DMS153 treated with DMSO at 0.1 percent for 48 hours (cell line): ENCODE results near the gene FOXL1.
A peak's percentile ranks its signal among the peaks of the same experiment; 100 is the strongest.

Experiments
- DNase-seq: peaks from one replicate; lab custom pipeline; 2025; ENCODE audit not compliant: unreplicated experiment; lab: John Stamatoyannopoulos, UW

The FOXL1 gene

GRCh38 chr16:86568677-86569623, 9.4 kb upstream of the FOXL1 start:
- DNase-seq = no peak

- no peak for DNase-seq
Observed at GRCh38 chr16:86569701-86570447, 8.5 kb upstream of the FOXL1 start.

GRCh38 chr16:86570558-86571529, 7.5 kb upstream of the FOXL1 start:
- no peak for DNase-seq

- no peak for DNase-seq
Observed at GRCh38 chr16:86571530-86571915, 6.8 kb upstream of the FOXL1 start.

- DNase-seq = no peak
Observed at GRCh38 chr16:86572041-86572521, 6.3 kb upstream of the FOXL1 start.

- DNase-seq = no peak
Observed at GRCh38 chr16:86572606-86573005, 5.7 kb upstream of the FOXL1 start.

GRCh38 chr16:86573215-86573614, 5.1 kb upstream of the FOXL1 start:
- DNase-seq = no peak

- no peak for DNase-seq
Observed at GRCh38 chr16:86573646-86574508, 4.5 kb upstream of the FOXL1 start.

- no peak for DNase-seq
Observed at GRCh38 chr16:86574646-86575045, 3.7 kb upstream of the FOXL1 start.

GRCh38 chr16:86575095-86575685, 3.2 kb upstream of the FOXL1 start:
- DNase-seq = no peak

GRCh38 chr16:86575754-86576557, 2.4 kb upstream of the FOXL1 start:
- peak; percentile 65 for DNase-seq

- DNase-seq = peak; percentile 49
Observed at GRCh38 chr16:86576591-86577313, 1.6 kb upstream of the FOXL1 start.

GRCh38 chr16:86577314-86577971, 906 bp upstream of the FOXL1 start:
- no peak for DNase-seq

GRCh38 chr16:86578611-86579267, 390 bp downstream of the FOXL1 start:
- no peak for DNase-seq

- DNase-seq = no peak
Observed at GRCh38 chr16:86579268-86580062, 1.1 kb downstream of the FOXL1 start.
